Measurements from ENCODE around the gene BRD7. TPM values are rescaled to one million over a fixed set of nuclear protein-coding genes. Genes with fewer than 3 reads are reported as not detected.

BRD7 gene
- total and polyA plus RNA-seq, 2 of the 13 experiments (the other 11 are each of a cell fraction or from before 2014, with no cell fraction given), result 82.3 to 149 TPM

DNA sequence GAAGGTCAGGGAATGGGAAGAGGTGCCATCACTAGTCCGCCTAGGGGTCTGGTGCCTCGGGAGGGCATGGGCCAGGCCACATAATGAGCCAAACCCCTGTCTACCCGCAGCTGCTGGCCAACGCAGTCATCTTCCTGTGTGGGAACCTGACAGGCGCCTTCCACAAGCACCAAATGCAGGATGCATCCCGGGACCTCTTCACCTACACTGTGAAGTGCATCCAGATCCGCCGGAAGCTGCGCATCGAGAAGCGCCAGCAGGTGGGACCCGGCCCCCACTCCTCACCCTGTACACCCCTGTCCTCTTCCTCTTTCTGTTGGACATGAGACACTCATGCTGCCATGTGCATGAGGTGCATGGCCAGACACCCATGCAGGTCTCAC, 76.2 kb downstream of the BRD7 start:
- intact Hi-C loops (cut with micrococcal nuclease; ENCODE audit: unreplicated experiment) (no loop called here), in situ Hi-C loops (cut with HindIII; ENCODE audit: extremely low pct_ligation_motif_present, low pct_unique_long_range_greater_than_20kb) (no loop called here)
- Histone ChIP-seq H3K27me3 (ENCODE audit: control insufficient read depth in 1 of 2, insufficient read depth in 2 of 2, low read length in 2 of 2) (no peaks in the 10 kb centered on the region), H3K4me2 (ENCODE audit: low read depth, low read length) (peak overlapping the region; percentile 72), H3K9ac (ENCODE audit: insufficient read depth, low read depth, low read length) (peak overlapping the region; percentile 61; the same call in 1 of the 2 replicates), H2AFZ (ENCODE audit: low read length) (no peak overlapping the region), H3K27ac (ENCODE audit: extremely low read length, insufficient read depth, low read length) (no peak overlapping the region), H4K20me1 (ENCODE audit: insufficient read depth, low read length) (no peaks in the 10 kb centered on the region), H3K4me3 (replicated peaks in 1 of 3; ENCODE audit: insufficient read depth in 1 of 3, low read depth in 2 of 3, low read length in 3 of 3) (no peak overlapping the region; a peak in 1 of 6 replicates), H3K4me1 (ENCODE audit: insufficient read depth, low read length) (peaks cover 57% of the 10 kb centered on the region), H3K36me3 (replicated peaks in 1 of 2; ENCODE audit: control insufficient read depth in 1 of 2, insufficient read depth in 2 of 2, low read length in 2 of 2) (no peaks in the 10 kb centered on the region), H3K9me3 (ENCODE audit: low read length) (no peaks in the 10 kb centered on the region), H3K79me2 (ENCODE audit: insufficient read depth, low read length) (no peaks in the 10 kb centered on the region)
- TF ChIP-seq ZNF496 (CRISPR knock-in tag; IDR thresholded peaks at IDR 0.05; ENCODE audit: insufficient replicate concordance), result no peak
- TF ChIP-seq TRIM24 (CRISPR knock-in tag; IDR thresholded peaks at IDR 0.05), result 0 out of 2 replicates have a peak, but pooled peaks have one; percentile 24
- TF ChIP-seq, protein P1, sequence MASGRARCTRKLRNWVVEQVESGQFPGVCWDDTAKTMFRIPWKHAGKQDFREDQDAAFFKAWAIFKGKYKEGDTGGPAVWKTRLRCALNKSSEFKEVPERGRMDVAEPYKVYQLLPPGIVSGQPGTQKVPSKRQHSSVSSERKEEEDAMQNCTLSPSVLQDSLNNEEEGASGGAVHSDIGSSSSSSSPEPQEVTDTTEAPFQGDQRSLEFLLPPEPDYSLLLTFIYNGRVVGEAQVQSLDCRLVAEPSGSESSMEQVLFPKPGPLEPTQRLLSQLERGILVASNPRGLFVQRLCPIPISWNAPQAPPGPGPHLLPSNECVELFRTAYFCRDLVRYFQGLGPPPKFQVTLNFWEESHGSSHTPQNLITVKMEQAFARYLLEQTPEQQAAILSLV (CRISPR knock-in tag; IDR thresholded peaks at IDR 0.05; ENCODE audit: borderline replicate concordance), result 0 out of 2 replicates have a peak, but pooled peaks have one; percentile 11
- ChIA-PET POLR2A (interaction anchor here (0.6 to 1.6 kb wide), 3 partner anchors 10 to 51 kb away, joined by 3 to 7 read pairs (median 6); no protein-coding TSS in a partner anchor), CTCF (ENCODE audit: low intra/inter-chr PET ratio, low total read pairs) (no interaction called here)
- no peak for ATAC-seq
- FAIRE-seq, result no peak
- 90% methylated on average over 12 of the region's 12 CpGs for WGBS (ENCODE audit: low lambda C conversion rate)
- no peak for DNase-seq (ENCODE audit: low spot score)
- BruUV-seq (replicated peaks), result no TSS peak

DNA sequence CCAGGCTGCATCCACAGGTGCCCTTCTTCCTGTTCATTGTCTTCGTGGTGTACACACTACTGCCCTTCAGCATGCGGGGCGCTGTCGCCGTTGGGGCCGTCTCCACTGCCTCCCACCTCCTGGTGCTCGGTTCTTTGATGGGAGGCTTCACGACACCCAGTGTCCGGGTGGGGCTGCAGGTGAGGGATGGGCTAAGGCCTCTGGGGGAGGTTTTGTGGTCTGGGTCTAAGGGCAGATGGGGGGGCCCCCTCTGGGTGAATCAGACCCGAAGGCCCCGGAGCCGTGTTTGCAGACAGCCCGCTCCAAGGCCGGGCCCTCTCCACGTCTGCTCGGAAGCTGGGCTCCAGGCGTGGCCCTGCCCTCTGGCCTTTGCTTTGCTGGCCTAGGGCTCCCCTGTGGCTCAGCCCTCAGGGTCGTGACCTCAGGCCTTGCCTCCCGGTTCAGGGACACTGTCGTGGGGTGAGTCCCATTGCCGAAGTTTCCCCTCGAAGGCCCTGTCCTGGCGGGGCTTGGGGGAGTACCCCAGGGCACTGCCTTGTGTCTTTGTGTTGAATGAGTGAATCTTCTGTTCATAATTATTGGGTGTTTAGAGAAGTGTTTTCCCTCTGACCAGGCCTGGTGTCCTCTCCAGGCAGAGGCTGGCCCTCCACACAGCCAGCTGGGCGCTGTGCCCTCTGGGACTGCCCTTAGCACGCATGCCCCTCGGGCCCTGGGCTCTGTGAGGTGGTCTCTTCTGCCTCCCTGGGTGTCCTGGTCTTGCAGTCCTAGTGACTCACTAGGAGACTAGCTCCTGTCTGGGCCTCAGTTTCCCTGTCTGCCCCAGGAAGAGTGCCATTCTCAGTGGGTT, 76.8 kb downstream of the BRD7 start:
- WGBS (ENCODE audit: low lambda C conversion rate), result 6% methylated on average over 14 of the region's 26 CpGs
- H3K27me3 ChIP-seq (ENCODE audit: control insufficient read depth in 1 of 2, insufficient read depth in 2 of 2, low read length in 2 of 2), result no peaks in the 10 kb centered on the region
- H3K27ac ChIP-seq (ENCODE audit: extremely low read length, insufficient read depth, low read length), result peak overlapping the region; percentile 59
- no peaks in the 10 kb centered on the region for H3K36me3 ChIP-seq (replicated peaks in 1 of 2; ENCODE audit: control insufficient read depth in 1 of 2, insufficient read depth in 2 of 2, low read length in 2 of 2)
- no peaks in the 10 kb centered on the region for H4K20me1 ChIP-seq (ENCODE audit: insufficient read depth, low read length)
- POLR2A ChIA-PET, result interaction anchor here (0.5 to 1.6 kb wide), 5 partner anchors 9 to 55 kb away, joined by 3 to 7 read pairs (median 3); no protein-coding TSS in a partner anchor
- peak overlapping the region; percentile 61 for H3K9ac ChIP-seq (ENCODE audit: insufficient read depth, low read depth, low read length)
- CTCF ChIA-PET (ENCODE audit: low intra/inter-chr PET ratio, low total read pairs), result no interaction called here
- intact Hi-C loops (cut with micrococcal nuclease; ENCODE audit: unreplicated experiment), result no loop called here
- H3K9me3 ChIP-seq (ENCODE audit: low read length), result no peaks in the 10 kb centered on the region
- FAIRE-seq (peak; percentile 69), ATAC-seq (peak; percentile 89), DNase-seq (ENCODE audit: low spot score) (peak; percentile 59)
- peaks cover 51% of the 10 kb centered on the region for H3K4me1 ChIP-seq (ENCODE audit: insufficient read depth, low read length)
- no TSS peak for BruUV-seq (replicated peaks)
- in situ Hi-C loops (cut with HindIII; ENCODE audit: extremely low pct_ligation_motif_present, low pct_unique_long_range_greater_than_20kb), result no loop called here
- peak overlapping the region; percentile 72 for H3K4me2 ChIP-seq (ENCODE audit: low read depth, low read length)
- H2AFZ ChIP-seq (ENCODE audit: low read length), result no peak overlapping the region
- no peaks in the 10 kb centered on the region for H3K79me2 ChIP-seq (ENCODE audit: insufficient read depth, low read length)
- peak overlapping the region in 2 of 3 experiments; percentile 25 to 67; a peak in 3 of 6 replicates for H3K4me3 ChIP-seq (replicated peaks in 1 of 3; ENCODE audit: insufficient read depth in 1 of 3, low read depth in 2 of 3, low read length in 3 of 3)
- TF ChIP-seq NFE2L2 (IDR thresholded peaks at IDR 0.05; ENCODE audit: low read length) (no peak), SIX1 (CRISPR knock-in tag; IDR thresholded peaks at IDR 0.05; ENCODE audit: borderline replicate concordance) (no peak; the same call in 1 of the 2 replicates), PRMT3 (CRISPR knock-in tag; IDR thresholded peaks at IDR 0.05; ENCODE audit: borderline replicate concordance, low read depth) (no peak), ZFY (CRISPR knock-in tag; IDR thresholded peaks at IDR 0.05) (peak; percentile 91)
- TF ChIP-seq, protein P2, sequence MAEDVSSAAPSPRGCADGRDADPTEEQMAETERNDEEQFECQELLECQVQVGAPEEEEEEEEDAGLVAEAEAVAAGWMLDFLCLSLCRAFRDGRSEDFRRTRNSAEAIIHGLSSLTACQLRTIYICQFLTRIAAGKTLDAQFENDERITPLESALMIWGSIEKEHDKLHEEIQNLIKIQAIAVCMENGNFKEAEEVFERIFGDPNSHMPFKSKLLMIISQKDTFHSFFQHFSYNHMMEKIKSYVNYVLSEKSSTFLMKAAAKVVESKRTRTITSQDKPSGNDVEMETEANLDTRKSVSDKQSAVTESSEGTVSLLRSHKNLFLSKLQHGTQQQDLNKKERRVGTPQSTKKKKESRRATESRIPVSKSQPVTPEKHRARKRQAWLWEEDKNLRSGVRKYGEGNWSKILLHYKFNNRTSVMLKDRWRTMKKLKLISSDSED (CRISPR knock-in tag; IDR thresholded peaks at IDR 0.05), result no peak
- TF ChIP-seq, protein P3, sequence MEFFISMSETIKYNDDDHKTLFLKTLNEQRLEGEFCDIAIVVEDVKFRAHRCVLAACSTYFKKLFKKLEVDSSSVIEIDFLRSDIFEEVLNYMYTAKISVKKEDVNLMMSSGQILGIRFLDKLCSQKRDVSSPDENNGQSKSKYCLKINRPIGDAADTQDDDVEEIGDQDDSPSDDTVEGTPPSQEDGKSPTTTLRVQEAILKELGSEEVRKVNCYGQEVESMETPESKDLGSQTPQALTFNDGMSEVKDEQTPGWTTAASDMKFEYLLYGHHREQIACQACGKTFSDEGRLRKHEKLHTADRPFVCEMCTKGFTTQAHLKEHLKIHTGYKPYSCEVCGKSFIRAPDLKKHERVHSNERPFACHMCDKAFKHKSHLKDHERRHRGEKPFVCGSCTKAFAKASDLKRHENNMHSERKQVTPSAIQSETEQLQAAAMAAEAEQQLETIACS (CRISPR knock-in tag; IDR thresholded peaks at IDR 0.05), result no peak
- TF ChIP-seq, protein P4, sequence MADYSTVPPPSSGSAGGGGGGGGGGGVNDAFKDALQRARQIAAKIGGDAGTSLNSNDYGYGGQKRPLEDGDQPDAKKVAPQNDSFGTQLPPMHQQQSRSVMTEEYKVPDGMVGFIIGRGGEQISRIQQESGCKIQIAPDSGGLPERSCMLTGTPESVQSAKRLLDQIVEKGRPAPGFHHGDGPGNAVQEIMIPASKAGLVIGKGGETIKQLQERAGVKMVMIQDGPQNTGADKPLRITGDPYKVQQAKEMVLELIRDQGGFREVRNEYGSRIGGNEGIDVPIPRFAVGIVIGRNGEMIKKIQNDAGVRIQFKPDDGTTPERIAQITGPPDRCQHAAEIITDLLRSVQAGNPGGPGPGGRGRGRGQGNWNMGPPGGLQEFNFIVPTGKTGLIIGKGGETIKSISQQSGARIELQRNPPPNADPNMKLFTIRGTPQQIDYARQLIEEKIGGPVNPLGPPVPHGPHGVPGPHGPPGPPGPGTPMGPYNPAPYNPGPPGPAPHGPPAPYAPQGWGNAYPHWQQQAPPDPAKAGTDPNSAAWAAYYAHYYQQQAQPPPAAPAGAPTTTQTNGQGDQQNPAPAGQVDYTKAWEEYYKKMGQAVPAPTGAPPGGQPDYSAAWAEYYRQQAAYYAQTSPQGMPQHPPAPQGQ (CRISPR knock-in tag; IDR thresholded peaks at IDR 0.05; ENCODE audit: borderline replicate concordance), result no peak

Data from HepG2 (cell line).